H9 (cell line): ENCODE results near the gene PMEPA1. TPM values are rescaled to one million over a fixed set of nuclear protein-coding genes. Genes with fewer than 3 reads are reported as not detected.

Experiments
- DNase-seq: peaks from one replicate; pipeline ENCODE4 v3.0.0-alpha.2; 2017
- H2AFZ ChIP-seq: one replicate; pipeline ENCODE4 v1.6.1; 2013; ENCODE audit warnings: mild to moderate bottlenecking, low read length, control low read depth, moderate library complexity
- H2AK5ac ChIP-seq: 2 replicates; pipeline ENCODE4 v1.6.1; 2013; ENCODE audit warnings: low read length, control low read depth, mixed read lengths; ENCODE audit not compliant: insufficient read length
- H2BK120ac ChIP-seq: one replicate; pipeline ENCODE4 v1.6.1; 2013; ENCODE audit warnings: low read depth, mild to moderate bottlenecking, low read length, control low read depth, inconsistent platforms; ENCODE audit not compliant: poor library complexity, severe bottlenecking
- H2BK12ac ChIP-seq: 2 replicates; pipeline ENCODE4 v1.6.1; 2013; ENCODE audit warnings: low read length, control low read depth, mixed read lengths, low read depth; ENCODE audit not compliant: insufficient read length
- H2BK15ac ChIP-seq: 2 replicates; pipeline ENCODE4 v1.6.1; 2013; ENCODE audit warnings: low read depth, low read length, control low read depth
- H2BK20ac ChIP-seq: one replicate; pipeline ENCODE4 v1.6.1; 2013; ENCODE audit warnings: low read depth, mild to moderate bottlenecking, low read length, control low read depth, inconsistent platforms; ENCODE audit not compliant: poor library complexity, severe bottlenecking
- H2BK5ac ChIP-seq: 2 replicates; pipeline ENCODE4 v1.6.1; 2013; ENCODE audit warnings: low read length, control low read depth, mixed read lengths; ENCODE audit not compliant: insufficient read length
- H3K14ac ChIP-seq: 2 replicates; pipeline ENCODE4 v1.6.1; 2013; ENCODE audit warnings: low read length, control low read depth; ENCODE audit not compliant: insufficient read depth
- H3K18ac ChIP-seq: 2 replicates; pipeline ENCODE4 v1.6.1; 2013; ENCODE audit warnings: low read depth, mild to moderate bottlenecking, mixed read lengths, low read length, control low read depth; ENCODE audit not compliant: insufficient read length
- H3K23ac ChIP-seq: 2 replicates; pipeline ENCODE4 v1.6.1; 2013; ENCODE audit warnings: low read length, control low read depth, mixed read lengths, low read depth; ENCODE audit not compliant: insufficient read length
- H3K23me2 ChIP-seq: 2 replicates; pipeline ENCODE4 v1.6.1; 2013; ENCODE audit warnings: low read depth, mild to moderate bottlenecking, mixed read lengths, low read length, control low read depth; ENCODE audit not compliant: insufficient read length, poor library complexity, severe bottlenecking
- H3K27ac ChIP-seq: 2 replicates; pipeline ENCODE4 v1.5.1; 2013; ENCODE audit warnings: low read length, control low read depth, mixed read lengths, low read depth; ENCODE audit not compliant: insufficient read length
- H3K27me3 ChIP-seq: 2 replicates; pipeline ENCODE4 v1.6.1; 2013; ENCODE audit warnings: low read length, control low read depth, inconsistent platforms; ENCODE audit not compliant: insufficient read depth
- H3K4ac ChIP-seq: 2 replicates; pipeline ENCODE4 v1.6.1; 2013; ENCODE audit warnings: low read depth, mild to moderate bottlenecking, control low read depth, inconsistent platforms, low read length, moderate library complexity
- H3K4me1 ChIP-seq: 2 replicates; pipeline ENCODE4 v1.6.1; 2013; ENCODE audit warnings: low read length, control low read depth, inconsistent platforms; ENCODE audit not compliant: insufficient read depth
- H3K4me2 ChIP-seq: 2 replicates; pipeline ENCODE4 v1.6.1; 2013; ENCODE audit warnings: low read length, control low read depth, mixed read lengths; ENCODE audit not compliant: insufficient read length, insufficient read depth
- H3K56ac ChIP-seq: 2 replicates; pipeline ENCODE4 v1.6.1; 2013; ENCODE audit warnings: low read depth, mild to moderate bottlenecking, mixed read lengths, low read length, control low read depth; ENCODE audit not compliant: insufficient read length
- H3K79me1 ChIP-seq: 2 replicates; pipeline ENCODE4 v1.6.1; 2013; ENCODE audit warnings: low read depth, mild to moderate bottlenecking, moderate library complexity, low read length, control low read depth, inconsistent platforms; ENCODE audit not compliant: insufficient read depth, poor library complexity, severe bottlenecking
- H3K79me2 ChIP-seq: 2 replicates; pipeline ENCODE4 v1.6.1; 2013; ENCODE audit warnings: low read length, control low read depth, inconsistent platforms; ENCODE audit not compliant: insufficient read depth
- H3K9ac ChIP-seq: 2 replicates; pipeline ENCODE4 v1.6.1; 2013; ENCODE audit warnings: low read length, control low read depth, mixed read lengths; ENCODE audit not compliant: insufficient read length; ENCODE audit errors: extremely low read depth
- H3K9me3 ChIP-seq: one replicate; pipeline ENCODE4 v1.6.1; 2013; ENCODE audit warnings: low read depth, low read length, inconsistent platforms; ENCODE audit not compliant: control insufficient read depth
- H3T11ph ChIP-seq: one replicate; pipeline ENCODE4 v1.6.1; 2013; ENCODE audit warnings: mild to moderate bottlenecking, low read length, control low read depth, inconsistent platforms
- H4K20me1 ChIP-seq: one replicate; pipeline ENCODE4 v1.6.1; 2013; ENCODE audit not compliant: control insufficient read depth, insufficient read length, insufficient read depth
- H4K5ac ChIP-seq: 2 replicates; pipeline ENCODE4 v1.6.1; 2013; ENCODE audit warnings: low read depth, mild to moderate bottlenecking, mixed read lengths, low read length, control low read depth; ENCODE audit not compliant: insufficient read length
- H4K8ac ChIP-seq: replicated peaks from 2 replicates; pipeline ENCODE4 v1.6.1; 2013; ENCODE audit warnings: low read length, control low read depth, mixed read lengths, low read depth; ENCODE audit not compliant: insufficient read length
- H4K91ac ChIP-seq: 2 replicates; pipeline ENCODE4 v1.6.1; 2013; ENCODE audit warnings: low read depth, mild to moderate bottlenecking, moderate library complexity, mixed read lengths, low read length, control low read depth; ENCODE audit not compliant: insufficient read length
- H3K27ac Mint-ChIP-seq, 3 experiments: 2 replicates in 2 of 3; 3 replicates in 1 of 3; pipeline ENCODE4 v1.8.0; 2020 to 2021; ENCODE audit warnings: mixed read lengths in 3 of 3, mild to moderate bottlenecking in 1 of 3, moderate library complexity in 1 of 3
- H3K27me3 Mint-ChIP-seq: 2 replicates; pipeline ENCODE4 v1.8.0; 2021; ENCODE audit warnings: low read depth, mild to moderate bottlenecking, moderate library complexity, mixed read lengths
- H3K36me3 Mint-ChIP-seq, 3 experiments: 2 replicates in 2 of 3; 3 replicates in 1 of 3; pipeline ENCODE4 v1.8.0; 2020 to 2021; ENCODE audit warnings: low read depth in 3 of 3, mixed read lengths in 3 of 3; ENCODE audit not compliant: insufficient read depth in 1 of 3
- H3K4me1 Mint-ChIP-seq, 2 experiments: 2 replicates each; pipeline ENCODE4 v1.8.0; 2020; ENCODE audit warnings: mixed read lengths in 2 of 2
- H3K4me3 Mint-ChIP-seq, 2 experiments: 2 replicates in 1 of 2; 3 replicates in 1 of 2; pipeline ENCODE4 v1.8.0; 2020 to 2021; ENCODE audit warnings: mild to moderate bottlenecking in 2 of 2, mixed read lengths in 2 of 2, moderate library complexity in 1 of 2
- H3K9me3 Mint-ChIP-seq, 2 experiments: 2 replicates in 1 of 2; 3 replicates in 1 of 2; pipeline ENCODE4 v1.8.0; 2020; ENCODE audit warnings: mild to moderate bottlenecking in 2 of 2, mixed read lengths in 2 of 2, moderate library complexity in 1 of 2
- CTCF ChIP-seq: fragments of 200-600 bp; sonication (generic); conservative IDR thresholded peaks from 3 replicates; pipeline ENCODE4 v1.8.0; 2021; ENCODE audit warnings: antibody characterized with exemption, mild to moderate bottlenecking
- WGBS: extraction: QIAGEN DNeasy Blood & Tissue Kit; methylation state at CpG from one replicate; pipeline ENCODE4 v1.1.7; 2013; ENCODE audit warnings: missing lambda C conversion rate, low lambda C conversion rate, mixed read lengths; ENCODE audit not compliant: insufficient read length; ENCODE audit errors: extremely low coverage; 5-methylcytosine and 5-hydroxymethylcytosine counted together
- total RNA-seq: library from RNA; stranded (reverse); gene quantifications from 2 replicates; pipeline ENCODE4 v1.2.1, GENCODE V29; 2021

PMEPA1 gene
- total RNA-seq, 1 experiment from 2014 or later: 34.6 TPM

GRCh38 chr20:57655809-57656155, 54.0 kb downstream of the PMEPA1 start:
- no peak overlapping the region for H3K14ac ChIP-seq
- no CpG with 5 or more reads among the region's 11 CpGs for WGBS
- no peak overlapping the region for H4K91ac ChIP-seq
- H3K56ac ChIP-seq: no peak overlapping the region
- H4K5ac ChIP-seq: no peak overlapping the region
- H3K27ac ChIP-seq: no peak overlapping the region
- TF ChIP-seq CTCF: no peak
- Mint-ChIP-seq H3K9me3 (no peaks in the 10 kb centered on the region), H3K4me1 (peaks cover 13 to 16% of the 10 kb centered on the region in 2 experiments), H3K27me3 (no peaks in the 10 kb centered on the region), H3K4me3 (no peak overlapping the region), H3K27ac (peak overlapping the region in 2 of 3 experiments; percentile 36 to 77; a peak in 4 of 7 replicates), H3K36me3 (peaks cover 17 to 43% (median 28%) of the 10 kb centered on the region in 3 experiments)
- no peaks in the 10 kb centered on the region for H3K23me2 ChIP-seq
- no peaks in the 10 kb centered on the region; the same call in 1 of the 2 replicates for H3K79me2 ChIP-seq
- H3K4ac ChIP-seq: no peak overlapping the region
- H2BK15ac ChIP-seq: no peak overlapping the region
- H2BK5ac ChIP-seq: no peak overlapping the region
- no peak overlapping the region for H2AK5ac ChIP-seq
- no peak overlapping the region for H3K18ac ChIP-seq
- no peak overlapping the region for H3K9ac ChIP-seq
- H4K20me1 ChIP-seq: no peaks in the 10 kb centered on the region
- no peaks in the 10 kb centered on the region for H3K9me3 ChIP-seq
- H3K4me1 ChIP-seq: no peaks in the 10 kb centered on the region
- H3K23ac ChIP-seq: no peak overlapping the region
- no peak overlapping the region for H2BK12ac ChIP-seq
- no peak overlapping the region for H2BK20ac ChIP-seq
- H2BK120ac ChIP-seq: no peak overlapping the region
- no peak for DNase-seq
- no peaks in the 10 kb centered on the region for H3K79me1 ChIP-seq
- H4K8ac ChIP-seq: no peak overlapping the region
- H3K27me3 ChIP-seq: no peaks in the 10 kb centered on the region
- H3K4me2 ChIP-seq: no peak overlapping the region
- no peak overlapping the region for H2AFZ ChIP-seq
- H3T11ph ChIP-seq: no peak overlapping the region
